Measurements from ENCODE around the gene IL12A. TPM values are rescaled to one million over a fixed set of nuclear protein-coding genes. Genes with fewer than 3 reads are reported as not detected.

Gene IL12A
- total RNA-seq, 6 experiments from 2014 or later = 1.8 to 3.0 (median 2.1) TPM

DNA sequence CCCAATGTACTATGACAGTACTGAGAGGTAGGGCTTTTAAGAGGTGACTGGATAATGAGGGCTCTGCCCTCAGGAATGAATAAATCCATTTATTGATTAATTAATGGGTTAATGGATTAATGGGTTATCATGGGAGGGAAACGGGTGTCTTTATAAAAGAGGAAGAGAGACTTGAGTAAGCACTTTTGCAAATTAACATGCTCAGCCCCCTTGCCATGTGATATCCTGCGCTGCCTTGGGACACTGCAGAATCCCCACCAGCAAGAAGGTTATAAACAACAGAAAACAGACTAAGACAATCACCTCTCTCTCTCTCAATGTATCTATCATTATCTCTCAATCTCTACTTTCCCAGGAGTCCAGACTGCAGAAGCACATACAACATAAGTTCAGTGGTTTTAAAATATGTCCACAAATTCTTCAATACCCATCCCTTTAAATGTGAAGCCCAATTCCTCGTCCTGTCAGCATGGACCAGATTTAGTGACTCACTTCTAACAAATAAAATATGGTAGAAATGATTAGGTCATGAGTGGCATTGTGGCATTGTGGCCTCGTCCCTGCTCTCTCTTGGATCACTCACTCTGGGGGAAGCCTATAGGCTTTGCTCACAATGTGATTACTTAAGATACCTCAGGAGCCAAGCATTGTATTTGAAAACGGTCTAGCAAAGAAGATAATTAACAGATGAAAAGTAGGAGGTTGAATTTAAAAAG lies 40.0 kb upstream of the IL12A start:
- Mint-ChIP-seq H3K36me3 (ENCODE audit: low read depth) (0 out of 2 replicates have a peak, but pooled peaks cover 4% of the 10 kb centered on the region), H3K4me3 (0 out of 2 replicates have a peak overlapping the region, but pooled peaks have one; percentile 3), H3K4me1 (ENCODE audit: low read depth) (peaks cover 60% of the 10 kb centered on the region), H3K9me3 (no peaks in the 10 kb centered on the region), H3K27ac (peak overlapping the region; percentile 38), H3K27me3 (ENCODE audit: insufficient read depth) (no peaks in the 10 kb centered on the region; the same call in 1 of the 2 replicates)
- DNase-seq = peak; percentile 79
- TF ChIP-seq, protein P1, sequence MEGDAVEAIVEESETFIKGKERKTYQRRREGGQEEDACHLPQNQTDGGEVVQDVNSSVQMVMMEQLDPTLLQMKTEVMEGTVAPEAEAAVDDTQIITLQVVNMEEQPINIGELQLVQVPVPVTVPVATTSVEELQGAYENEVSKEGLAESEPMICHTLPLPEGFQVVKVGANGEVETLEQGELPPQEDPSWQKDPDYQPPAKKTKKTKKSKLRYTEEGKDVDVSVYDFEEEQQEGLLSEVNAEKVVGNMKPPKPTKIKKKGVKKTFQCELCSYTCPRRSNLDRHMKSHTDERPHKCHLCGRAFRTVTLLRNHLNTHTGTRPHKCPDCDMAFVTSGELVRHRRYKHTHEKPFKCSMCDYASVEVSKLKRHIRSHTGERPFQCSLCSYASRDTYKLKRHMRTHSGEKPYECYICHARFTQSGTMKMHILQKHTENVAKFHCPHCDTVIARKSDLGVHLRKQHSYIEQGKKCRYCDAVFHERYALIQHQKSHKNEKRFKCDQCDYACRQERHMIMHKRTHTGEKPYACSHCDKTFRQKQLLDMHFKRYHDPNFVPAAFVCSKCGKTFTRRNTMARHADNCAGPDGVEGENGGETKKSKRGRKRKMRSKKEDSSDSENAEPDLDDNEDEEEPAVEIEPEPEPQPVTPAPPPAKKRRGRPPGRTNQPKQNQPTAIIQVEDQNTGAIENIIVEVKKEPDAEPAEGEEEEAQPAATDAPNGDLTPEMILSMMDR (IDR thresholded peaks at IDR 0.05) = no peak

DNA sequence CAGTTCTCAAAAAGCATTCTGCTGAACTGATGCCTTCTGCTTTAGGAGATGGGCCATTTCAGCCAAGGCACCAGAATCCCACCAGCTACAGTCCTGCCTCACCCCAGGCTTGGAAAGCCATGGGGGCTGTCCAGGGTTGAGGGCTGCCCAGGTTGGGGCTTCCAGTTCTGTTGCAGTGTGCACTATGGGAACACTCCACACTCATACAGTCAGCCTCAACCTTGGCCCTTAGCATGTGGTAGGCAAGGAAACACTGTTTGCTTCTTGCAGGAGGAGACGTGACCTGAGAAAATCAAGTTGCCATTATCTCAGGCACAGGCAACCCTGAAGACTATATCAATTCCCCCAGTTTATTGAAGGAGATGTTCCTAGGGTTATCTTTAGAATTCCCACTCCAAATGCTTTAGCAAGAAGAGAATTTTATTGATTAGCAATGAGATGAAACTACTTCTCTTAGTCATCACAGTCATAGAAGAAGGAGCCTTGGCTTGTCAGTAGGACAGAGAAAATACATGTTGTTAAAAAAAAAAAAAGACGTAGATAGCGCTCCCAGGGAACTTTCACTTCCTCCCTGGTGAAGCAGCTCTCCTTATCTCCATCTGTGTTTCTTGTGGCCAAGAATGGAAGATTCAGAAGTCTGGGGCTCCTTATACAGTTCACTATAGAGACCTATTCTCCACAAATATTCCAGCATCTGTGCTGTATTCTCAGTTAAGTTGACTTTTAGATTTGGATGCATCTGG lies 38.3 kb upstream of the IL12A start:
- TF ChIP-seq, protein P1 (IDR thresholded peaks at IDR 0.05) = no peak
- peaks cover 53% of the 10 kb centered on the region for H3K4me1 Mint-ChIP-seq (ENCODE audit: low read depth)
- 0 out of 2 replicates have a peak, but pooled peaks cover 4% of the 10 kb centered on the region for H3K36me3 Mint-ChIP-seq (ENCODE audit: low read depth)
- H3K4me3 Mint-ChIP-seq = no peak overlapping the region
- no peak for DNase-seq
- H3K27ac Mint-ChIP-seq = no peak overlapping the region
- H3K9me3 Mint-ChIP-seq = no peaks in the 10 kb centered on the region
- H3K27me3 Mint-ChIP-seq (ENCODE audit: insufficient read depth) = no peaks in the 10 kb centered on the region; the same call in 1 of the 2 replicates

DNA sequence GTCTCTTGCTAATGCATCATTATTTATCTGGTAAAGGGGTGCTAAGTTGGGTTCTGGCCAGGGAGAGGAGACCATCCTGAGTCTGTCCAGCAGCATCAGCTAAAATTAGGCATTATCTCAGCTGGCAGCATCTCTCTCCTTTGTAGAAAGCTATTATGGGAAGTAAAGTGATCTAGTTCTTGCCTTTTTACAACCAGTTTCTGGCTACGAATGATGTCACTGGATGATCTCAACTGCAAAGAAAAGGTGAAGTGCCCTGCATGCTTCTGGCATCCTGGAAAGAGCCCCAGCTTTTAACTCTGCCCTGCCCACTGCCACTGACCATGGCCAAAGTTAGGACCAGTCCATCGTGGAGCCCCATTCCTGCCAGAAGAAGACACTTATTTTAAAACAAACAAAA lies 37.1 kb upstream of the IL12A start:
- Mint-ChIP-seq H3K9me3 (no peaks in the 10 kb centered on the region), H3K4me3 (no peak overlapping the region), H3K27me3 (ENCODE audit: insufficient read depth) (no peaks in the 10 kb centered on the region; the same call in 1 of the 2 replicates), H3K36me3 (ENCODE audit: low read depth) (no peaks in the 10 kb centered on the region), H3K27ac (no peak overlapping the region), H3K4me1 (ENCODE audit: low read depth) (peaks cover 45% of the 10 kb centered on the region)
- DNase-seq = no peak
- TF ChIP-seq, protein P1 (IDR thresholded peaks at IDR 0.05) = no peak

DNA sequence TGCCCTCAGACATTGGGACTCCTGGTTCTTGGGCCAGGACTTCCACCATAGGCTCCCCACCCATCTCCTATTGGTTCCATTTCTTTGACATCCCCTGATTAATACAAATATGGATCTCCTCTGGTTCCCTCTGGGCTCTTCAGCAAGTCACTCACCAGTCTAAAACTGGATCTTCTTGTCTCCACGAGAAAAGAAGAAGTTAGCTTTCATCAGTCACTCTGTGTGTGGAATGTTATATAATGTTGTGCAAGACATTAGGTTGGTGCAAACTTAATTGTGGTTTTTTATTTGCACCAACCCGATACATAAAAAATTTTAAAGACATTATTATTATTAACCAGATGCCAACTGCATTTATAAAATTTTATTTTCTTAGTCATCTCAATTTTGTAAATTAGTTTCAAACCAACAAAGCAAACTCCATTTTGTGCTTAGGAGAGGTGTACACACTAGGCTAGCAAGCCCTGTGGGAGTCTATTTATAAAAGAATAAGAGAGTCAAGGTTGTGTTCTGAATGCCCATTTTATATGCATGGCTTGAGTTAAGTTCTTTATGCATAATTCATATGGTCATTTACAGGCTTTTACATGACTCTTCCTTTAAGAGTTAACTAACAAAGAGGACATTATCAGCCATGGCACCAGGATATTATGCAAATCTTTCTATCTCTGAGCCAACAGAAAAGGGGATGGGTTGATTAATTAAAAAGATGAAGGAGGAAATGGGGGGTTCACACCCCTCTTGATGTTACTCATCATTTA lies 35.1 kb upstream of the IL12A start:
- no peak for DNase-seq

More for the DNA sequence above, 35.1 kb upstream of the IL12A start:
- Mint-ChIP-seq H3K36me3 (ENCODE audit: low read depth) (peaks cover 8% of the 10 kb centered on the region; the same call in 1 of the 2 replicates), H3K4me3 (no peak overlapping the region), H3K27ac (no peak overlapping the region), H3K4me1 (ENCODE audit: low read depth) (peaks cover 26% of the 10 kb centered on the region), H3K27me3 (ENCODE audit: insufficient read depth) (no peaks in the 10 kb centered on the region; the same call in 1 of the 2 replicates), H3K9me3 (0 out of 2 replicates have a peak, but pooled peaks cover 3% of the 10 kb centered on the region)
- TF ChIP-seq, protein P1 (IDR thresholded peaks at IDR 0.05) = no peak

All from HFFc6 (cell line).